PFSK-1 (cell line): ENCODE data around the gene LIN54.

Source experiments
- FOXP2 ChIP-seq: optimal IDR thresholded peaks from 2 replicates; pipeline ENCODE3; 2011; ENCODE audit warnings: borderline replicate concordance, control low read depth, inconsistent platforms; ENCODE audit not compliant: insufficient read depth; ENCODE audit errors: extremely low read length, extremely low read depth
- POLR2AphosphoS5 ChIP-seq: IDR thresholded peaks from 2 replicates; pipeline ENCODE4 v1.6.1; 2012; ENCODE audit warnings: low read depth, mild to moderate bottlenecking, control low read depth, low read length, moderate library complexity
- TAF1 ChIP-seq: IDR thresholded peaks from 2 replicates; pipeline ENCODE4 v1.6.1; 2012; ENCODE audit warnings: low read length, control low read depth, borderline replicate concordance; ENCODE audit not compliant: insufficient read depth

GRCh38 chr4:83010522-83011318 lies at the start of gene LIN54:
- TF ChIP-seq POLR2AphosphoS5 (no peak; the same call in 1 of the 2 replicates), TAF1 (0 out of 2 replicates have a peak, but pooled peaks have one; percentile 26), FOXP2 (no peak)
